Measurements from ENCODE around the gene OS9.

Gene OS9

GRCh38 chr12:57724003-57724935, 30.3 kb downstream of the OS9 start:
- DNase-seq = no peak

- DNase-seq = no peak
Observed at GRCh38 chr12:57724936-57725740, 31.2 kb downstream of the OS9 start.

DNA sequence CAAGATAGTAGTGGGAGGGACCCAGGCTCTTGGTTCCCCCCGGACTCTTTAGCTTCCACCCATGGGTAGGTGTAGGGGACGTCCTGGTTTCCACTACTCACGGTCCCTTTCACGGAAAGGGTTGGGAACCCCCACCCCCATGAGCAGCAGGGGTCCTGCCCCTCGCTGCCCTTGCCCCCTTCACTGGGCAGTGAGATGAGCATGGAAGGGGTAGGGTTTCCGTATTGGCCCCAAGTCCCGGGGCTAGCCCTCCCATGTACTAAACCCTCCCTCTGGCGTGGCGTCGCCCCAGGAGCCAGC, 31.9 kb downstream of the OS9 start:
- no peak for DNase-seq

- DNase-seq = peak; percentile 40
Observed at GRCh38 chr12:57726151-57726883, 32.4 kb downstream of the OS9 start.

- DNase-seq = no peak
Observed at GRCh38 chr12:57726884-57727757, 33.2 kb downstream of the OS9 start.

- no peak for DNase-seq
Observed at GRCh38 chr12:57727758-57728395, 33.9 kb downstream of the OS9 start.

- DNase-seq = no peak
Observed at GRCh38 chr12:57729321-57729844, 35.5 kb downstream of the OS9 start.

GRCh38 chr12:57730336-57731067, 36.6 kb downstream of the OS9 start:
- DNase-seq = no peak

DNA sequence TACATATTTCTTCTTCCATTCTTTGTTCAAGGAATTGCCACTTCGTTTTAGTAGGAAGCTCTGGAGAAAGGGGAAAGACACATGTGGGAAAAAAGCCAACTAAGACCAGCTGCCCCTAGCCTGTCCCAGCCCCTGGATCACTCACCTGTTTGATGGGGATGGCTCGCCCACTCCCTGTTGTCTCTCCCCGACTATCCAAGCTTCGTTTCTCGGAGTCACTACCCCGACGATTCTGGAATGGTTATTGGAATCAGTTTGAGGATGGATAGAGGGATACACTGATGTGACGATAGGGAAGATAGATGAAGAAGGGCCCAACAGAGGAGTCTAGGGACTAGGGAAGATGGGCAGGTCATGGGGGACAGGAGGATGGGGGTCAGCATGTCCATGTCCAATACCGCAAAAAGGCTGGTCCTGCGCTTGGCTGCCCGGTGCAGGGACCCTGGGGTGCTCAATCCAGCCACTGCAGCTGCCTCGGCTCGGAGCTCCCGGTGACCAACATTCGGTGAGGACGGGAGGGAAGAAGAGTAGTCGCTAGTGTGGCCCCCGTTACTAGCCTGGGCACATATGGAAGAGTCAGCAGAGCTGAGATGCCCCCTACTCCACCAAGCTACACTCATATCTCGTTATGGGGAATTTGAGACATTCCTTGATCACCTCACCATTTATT, 37.6 kb downstream of the OS9 start:
- DNase-seq = no peak

DNA sequence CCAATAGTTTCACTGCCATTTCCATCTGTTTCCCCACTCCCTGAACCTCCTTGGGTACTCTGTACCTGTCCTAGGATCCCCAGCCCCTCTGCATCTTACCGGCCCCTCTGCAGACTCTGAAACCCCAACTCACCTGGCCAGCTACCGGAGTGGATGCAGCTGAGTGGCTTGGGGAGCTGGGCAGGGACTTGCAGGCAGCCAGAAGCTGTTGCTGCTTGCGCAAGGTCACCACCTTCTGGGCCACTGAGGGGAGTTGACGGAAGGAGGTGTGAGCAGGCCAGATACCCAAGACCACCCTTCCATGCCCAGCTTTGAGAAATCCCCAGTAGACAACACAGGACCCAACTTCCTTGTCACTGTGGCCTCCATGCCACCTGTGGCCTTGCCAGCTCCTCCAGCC, 38.3 kb downstream of the OS9 start:
- no peak for DNase-seq

- DNase-seq = no peak
Observed at GRCh38 chr12:57732726-57733593, 39.0 kb downstream of the OS9 start.

DNA sequence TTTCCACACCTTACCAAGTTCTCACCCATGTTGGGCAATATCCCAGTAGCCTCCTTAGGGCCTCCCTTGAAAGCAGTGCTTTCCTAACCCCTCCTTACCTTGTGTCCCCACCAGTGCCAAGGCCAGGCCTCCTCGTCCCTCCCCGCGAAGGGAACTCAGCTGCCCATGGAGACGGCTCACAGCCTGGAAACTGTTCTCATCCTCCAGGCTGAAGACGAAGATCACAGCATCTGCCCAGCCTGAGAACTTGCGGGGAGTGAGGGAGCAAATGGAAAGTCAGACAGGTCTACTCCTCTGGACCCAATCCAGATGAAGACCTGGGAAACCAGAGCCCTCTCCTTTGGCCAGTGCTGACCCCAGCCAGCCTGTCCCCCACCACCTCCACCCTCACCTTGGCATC, 40.0 kb downstream of the OS9 start:
- DNase-seq = no peak

DNA sequence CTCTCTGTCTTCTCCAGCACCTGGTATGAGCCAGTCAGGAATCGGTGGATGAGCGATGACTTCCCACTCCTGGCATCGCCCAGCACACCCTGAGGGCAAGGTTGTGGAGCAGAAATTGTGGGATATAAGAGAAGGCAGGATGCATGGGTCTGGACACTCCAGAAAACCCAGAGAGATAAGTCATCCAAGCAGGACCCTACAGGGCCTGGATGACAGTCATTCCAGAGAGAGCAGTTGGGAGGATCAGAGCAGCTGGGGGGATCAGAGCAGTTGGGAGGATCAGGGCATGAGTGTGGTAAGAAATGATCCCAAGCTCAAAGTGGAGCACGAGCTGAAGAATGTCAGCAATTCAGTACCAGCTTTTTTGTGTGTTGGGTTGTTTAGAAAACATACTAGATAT, 40.7 kb downstream of the OS9 start:
- DNase-seq = no peak

DNA sequence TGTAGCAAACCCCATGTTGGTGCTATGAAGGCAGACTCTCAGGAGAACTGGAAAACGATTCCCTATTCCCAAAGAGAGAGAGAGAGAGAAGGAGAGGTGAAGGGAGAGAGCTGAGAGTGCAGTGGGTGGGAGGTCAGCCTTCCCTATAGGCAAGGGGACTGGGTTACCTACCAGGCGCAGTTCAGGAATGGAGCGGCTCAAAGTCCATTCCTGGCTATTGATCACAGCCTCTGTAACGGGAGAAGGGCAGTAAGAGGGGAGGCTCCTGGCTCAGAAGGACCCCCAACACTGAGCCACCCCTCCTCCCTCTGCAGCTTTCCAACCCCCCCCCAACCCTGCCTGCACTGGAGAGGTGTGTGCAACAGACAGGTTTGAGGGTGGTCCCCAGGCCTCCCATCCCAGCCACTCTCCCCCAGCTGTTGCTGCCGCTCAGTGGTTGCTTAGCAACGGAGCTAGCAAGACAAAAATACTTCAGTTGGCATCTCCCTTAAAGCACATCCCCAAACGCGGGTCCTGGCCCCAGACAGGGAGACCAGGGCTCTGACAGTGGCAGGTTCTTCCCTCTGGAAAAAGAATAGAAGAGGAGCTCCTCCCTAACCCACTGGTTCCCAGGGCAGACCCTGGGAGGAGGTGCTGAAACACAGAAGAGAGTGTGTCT, 41.4 kb downstream of the OS9 start:
- no peak for DNase-seq

DNA sequence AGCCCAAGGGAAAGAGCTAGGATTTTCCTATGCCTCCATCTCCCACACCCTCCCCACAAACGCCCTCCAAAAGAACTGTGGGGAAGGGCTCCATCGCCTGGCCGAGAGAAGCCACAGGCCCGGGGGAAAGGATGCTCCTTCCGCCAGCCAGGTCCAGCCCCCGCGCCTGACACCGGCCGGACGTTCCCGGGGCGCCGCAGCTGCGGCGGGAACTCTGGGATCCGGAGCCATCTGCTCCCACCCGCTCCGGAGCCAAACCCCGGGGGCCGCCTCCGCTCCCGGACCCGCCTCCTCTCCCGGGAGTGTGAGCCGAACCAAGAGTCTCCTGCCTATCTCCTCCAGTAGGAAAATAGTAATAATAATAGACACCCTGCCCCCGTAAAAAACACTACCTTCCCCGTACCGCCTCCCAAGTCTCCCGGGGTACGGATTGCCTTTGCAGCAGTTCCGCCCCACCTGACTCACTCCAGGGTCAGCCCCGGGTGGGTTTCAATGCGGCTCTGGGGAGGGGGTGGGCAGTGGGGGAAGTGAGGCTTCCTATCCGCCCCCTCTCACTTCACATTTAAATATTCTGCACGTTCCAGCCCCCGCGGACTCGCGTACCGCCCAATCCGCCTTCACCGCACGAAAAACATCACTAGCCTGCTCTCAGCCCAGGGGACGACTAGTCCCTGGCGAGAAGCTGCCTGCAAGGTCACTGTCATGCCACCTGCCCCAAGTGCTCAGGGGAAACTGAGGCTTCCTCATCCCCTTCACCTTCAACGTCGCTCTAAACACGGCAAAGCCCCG, 42.2 kb downstream of the OS9 start:
- no peak for DNase-seq

GRCh38 chr12:57736741-57737466, 43.0 kb downstream of the OS9 start:
- no peak for DNase-seq

Measured in CD4-positive, alpha-beta T cell treated with Interleukin-12 subunit alpha and Interleukin-12 subunit beta, for 1 hour (primary cell).